Activated CD8-positive, alpha-beta memory T cell treated with anti-CD3 and anti-CD28 coated beads, Interleukin-2, amount 10 ng/mL, durations not matched to agents 7 days and 5 days (primary cell): ENCODE data around the gene EHMT1. TPM values are rescaled to one million over a fixed set of nuclear protein-coding genes. Genes with fewer than 3 reads are reported as not detected.
A peak's percentile ranks its signal among the peaks of the same experiment; 100 is the strongest.
"Not testable (repeated sequence)": the region's sequence is repeated elsewhere in the genome, so short reads cannot be mapped to it uniquely, and the experiment has no call there.

ENCODE experiments used
- ATAC-seq: fragments of 150-1000 bp; cut with Tn5 transposase; one replicate; pipeline ENCODE4 v1.10.0; 2021; ENCODE audit warnings: moderate library complexity
- CTCF ChIA-PET: fragments of 350-600 bp; sonication (Branson Sonifier 250); formaldehyde crosslinking; loops from one replicate; lab custom pipeline; 2021; ENCODE audit warnings: antibody characterized with exemption; lab: Charles Lee
- DNase-seq: peaks from one replicate; pipeline ENCODE4 v3.0.0-alpha.2; 2020
- H3K27ac Mint-ChIP-seq: one replicate; pipeline ENCODE4 v1.8.0; 2021; ENCODE audit warnings: mild to moderate bottlenecking, mixed read lengths
- H3K27me3 Mint-ChIP-seq: one replicate; pipeline ENCODE4 v1.8.0; 2021; ENCODE audit warnings: mixed read lengths
- H3K36me3 Mint-ChIP-seq: one replicate; pipeline ENCODE4 v1.8.0; 2021; ENCODE audit warnings: mild to moderate bottlenecking, mixed read lengths
- H3K4me1 Mint-ChIP-seq: one replicate; pipeline ENCODE4 v1.8.0; 2021; ENCODE audit warnings: mixed read lengths
- H3K4me3 Mint-ChIP-seq: one replicate; pipeline ENCODE4 v1.8.0; 2021; ENCODE audit warnings: mild to moderate bottlenecking, moderate library complexity, mixed read lengths
- H3K9me3 Mint-ChIP-seq: one replicate; pipeline ENCODE4 v1.8.0; 2022; ENCODE audit warnings: low read depth, mixed read lengths
- total RNA-seq, 2 experiments: library from RNA; stranded (reverse); gene quantifications; one replicate each; pipeline ENCODE4 v1.2.3, GENCODE V29; 2021

EHMT1 gene
- total RNA-seq, 2 experiments from 2014 or later, result 99.9 to 130 TPM

GRCh38 chr9:137707361-137707760, 88.6 kb downstream of the EHMT1 start:
- CTCF ChIA-PET, result no interaction called here
- Mint-ChIP-seq H3K36me3 (peaks cover 63% of the 10 kb centered on the region), H3K4me3 (no peak overlapping the region), H3K27me3 (no peaks in the 10 kb centered on the region), H3K9me3 (peaks cover 11% of the 10 kb centered on the region), H3K4me1 (peaks cover 26% of the 10 kb centered on the region), H3K27ac (no peak overlapping the region)
- no peak for ATAC-seq
- no peak for DNase-seq

GRCh38 chr9:137708590-137709284, 89.9 kb downstream of the EHMT1 start:
- DNase-seq (no peak), ATAC-seq (no peak)
- Mint-ChIP-seq H3K9me3 (peaks cover 8% of the 10 kb centered on the region), H3K4me3 (no peak overlapping the region), H3K36me3 (peaks cover 57% of the 10 kb centered on the region), H3K4me1 (peaks cover 29% of the 10 kb centered on the region), H3K27me3 (no peaks in the 10 kb centered on the region), H3K27ac (no peak overlapping the region)
- CTCF ChIA-PET, result no interaction called here

GRCh38 chr9:137709411-137710101, 90.8 kb downstream of the EHMT1 start:
- Mint-ChIP-seq H3K4me3 (no peak overlapping the region), H3K27me3 (no peaks in the 10 kb centered on the region), H3K4me1 (peaks cover 27% of the 10 kb centered on the region), H3K27ac (no peak overlapping the region), H3K36me3 (peaks cover 57% of the 10 kb centered on the region), H3K9me3 (peaks cover 10% of the 10 kb centered on the region)
- CTCF ChIA-PET, result no interaction called here
- DNase-seq (no peak), ATAC-seq (no peak)

GRCh38 chr9:137710704-137711103, 91.9 kb downstream of the EHMT1 start:
- DNase-seq (no peak), ATAC-seq (no peak)
- Mint-ChIP-seq H3K36me3 (peaks cover 60% of the 10 kb centered on the region), H3K9me3 (peaks cover 18% of the 10 kb centered on the region), H3K4me3 (no peak overlapping the region), H3K4me1 (peaks cover 18% of the 10 kb centered on the region), H3K27ac (no peak overlapping the region), H3K27me3 (no peaks in the 10 kb centered on the region)
- CTCF ChIA-PET, result no interaction called here

- Mint-ChIP-seq H3K36me3 (peaks cover 65% of the 10 kb centered on the region), H3K27ac (no peak overlapping the region)
Observed at GRCh38 chr9:137711678-137712105, 92.9 kb downstream of the EHMT1 start.

GRCh38 chr9:137715321-137715720, 96.5 kb downstream of the EHMT1 start:
- Mint-ChIP-seq H3K4me3 (peak overlapping the region; percentile 12), H3K27ac (peak overlapping the region; percentile 76), H3K36me3 (peaks cover 81% of the 10 kb centered on the region), H3K4me1 (peaks cover 13% of the 10 kb centered on the region), H3K27me3 (no peaks in the 10 kb centered on the region), H3K9me3 (peaks cover 40% of the 10 kb centered on the region)
- DNase-seq (no peak), ATAC-seq (no peak)
- CTCF ChIA-PET, result no interaction called here

More at GRCh38 chr9:137711678-137712105, 92.9 kb downstream of the EHMT1 start:
- H3K4me3 Mint-ChIP-seq, result no peak overlapping the region
- DNase-seq, result no peak
- ATAC-seq, result no peak
- H3K27me3 Mint-ChIP-seq, result no peaks in the 10 kb centered on the region
- CTCF ChIA-PET, result no interaction called here
- peaks cover 16% of the 10 kb centered on the region for H3K4me1 Mint-ChIP-seq
- H3K9me3 Mint-ChIP-seq, result peaks cover 22% of the 10 kb centered on the region

GRCh38 chr9:137715866-137716693, 97.3 kb downstream of the EHMT1 start:
- peaks cover 13% of the 10 kb centered on the region for H3K4me1 Mint-ChIP-seq
- H3K4me3 Mint-ChIP-seq, result not testable (repeated sequence)

GRCh38 chr9:137716694-137717287, 98.0 kb downstream of the EHMT1 start:
- CTCF ChIA-PET, result no interaction called here
- ATAC-seq (no peak), DNase-seq (no peak)
- Mint-ChIP-seq H3K27me3 (no peaks in the 10 kb centered on the region), H3K4me3 (no peak overlapping the region), H3K9me3 (peaks cover 41% of the 10 kb centered on the region), H3K4me1 (peaks cover 14% of the 10 kb centered on the region), H3K27ac (peak overlapping the region; percentile 59), H3K36me3 (peaks cover 80% of the 10 kb centered on the region)

More at GRCh38 chr9:137715866-137716693, 97.3 kb downstream of the EHMT1 start:
- H3K9me3 Mint-ChIP-seq, result peaks cover 38% of the 10 kb centered on the region
- ATAC-seq, H3K27me3 Mint-ChIP-seq, CTCF ChIA-PET, DNase-seq: not testable (repeated sequence)
- H3K36me3 Mint-ChIP-seq, result peaks cover 81% of the 10 kb centered on the region
- peak overlapping the region; percentile 76 for H3K27ac Mint-ChIP-seq

- H3K36me3 Mint-ChIP-seq, result peaks cover 79% of the 10 kb centered on the region
- ATAC-seq (no peak), DNase-seq (no peak)
- H3K4me1 Mint-ChIP-seq, result peaks cover 12% of the 10 kb centered on the region
- no peak overlapping the region for H3K4me3 Mint-ChIP-seq
- CTCF ChIA-PET, result no interaction called here
- H3K27me3 Mint-ChIP-seq, result no peaks in the 10 kb centered on the region
- H3K9me3 Mint-ChIP-seq, result peaks cover 37% of the 10 kb centered on the region
- H3K27ac Mint-ChIP-seq, result peak overlapping the region; percentile 68
Observed at GRCh38 chr9:137717776-137718327, 99.0 kb downstream of the EHMT1 start.

GRCh38 chr9:137719194-137719593, 100.4 kb downstream of the EHMT1 start:
- H3K4me1 Mint-ChIP-seq, result peaks cover 19% of the 10 kb centered on the region
- H3K27ac Mint-ChIP-seq, result no peak overlapping the region
- no peak overlapping the region for H3K4me3 Mint-ChIP-seq
- H3K9me3 Mint-ChIP-seq, result peaks cover 36% of the 10 kb centered on the region
- CTCF ChIA-PET, result no interaction called here
- H3K27me3 Mint-ChIP-seq, result no peaks in the 10 kb centered on the region
- H3K36me3 Mint-ChIP-seq, result peaks cover 81% of the 10 kb centered on the region
- no peak for DNase-seq
- no peak for ATAC-seq

- no peaks in the 10 kb centered on the region for H3K27me3 Mint-ChIP-seq
- ATAC-seq, result no peak
- DNase-seq, result no peak
- no peak overlapping the region for H3K4me3 Mint-ChIP-seq
- H3K27ac Mint-ChIP-seq, result no peak overlapping the region
- peaks cover 80% of the 10 kb centered on the region for H3K36me3 Mint-ChIP-seq
- CTCF ChIA-PET, result no interaction called here
- peaks cover 22% of the 10 kb centered on the region for H3K4me1 Mint-ChIP-seq
- H3K9me3 Mint-ChIP-seq, result peaks cover 38% of the 10 kb centered on the region
Observed at GRCh38 chr9:137720571-137721110, 101.8 kb downstream of the EHMT1 start.

GRCh38 chr9:137721479-137721878, 102.7 kb downstream of the EHMT1 start:
- no peak for ATAC-seq
- peaks cover 21% of the 10 kb centered on the region for H3K4me1 Mint-ChIP-seq
- H3K27ac Mint-ChIP-seq, result peak overlapping the region; percentile 22
- H3K36me3 Mint-ChIP-seq, result peaks cover 83% of the 10 kb centered on the region
- H3K9me3 Mint-ChIP-seq, result peaks cover 39% of the 10 kb centered on the region
- no peak for DNase-seq
- CTCF ChIA-PET, result no interaction called here
- no peaks in the 10 kb centered on the region for H3K27me3 Mint-ChIP-seq
- no peak overlapping the region for H3K4me3 Mint-ChIP-seq
